GM18951 (cell line): ENCODE data around the gene PDCD1LG2.
"Not testable (repeated sequence)": the region's sequence is repeated elsewhere in the genome, so short reads cannot be mapped to it uniquely, and the experiment has no call there.

Source experiments
- POLR2A ChIP-seq: IDR thresholded peaks from 4 replicates; pipeline ENCODE4 v1.6.1; 2011; ENCODE audit warnings: mild to moderate bottlenecking; ENCODE audit not compliant: insufficient read length, insufficient read depth; ENCODE audit errors: extremely low read depth
- in situ Hi-C: fragments of 300-500 bp; cut with MboI; formaldehyde crosslinking; loops from one replicate; pipeline ENCODE4 v1.12.0; 2022; ENCODE audit warnings: low sequenced_read_pairs, mixed read lengths, inconsistent platforms; ENCODE audit not compliant: unreplicated experiment

Gene PDCD1LG2

DNA sequence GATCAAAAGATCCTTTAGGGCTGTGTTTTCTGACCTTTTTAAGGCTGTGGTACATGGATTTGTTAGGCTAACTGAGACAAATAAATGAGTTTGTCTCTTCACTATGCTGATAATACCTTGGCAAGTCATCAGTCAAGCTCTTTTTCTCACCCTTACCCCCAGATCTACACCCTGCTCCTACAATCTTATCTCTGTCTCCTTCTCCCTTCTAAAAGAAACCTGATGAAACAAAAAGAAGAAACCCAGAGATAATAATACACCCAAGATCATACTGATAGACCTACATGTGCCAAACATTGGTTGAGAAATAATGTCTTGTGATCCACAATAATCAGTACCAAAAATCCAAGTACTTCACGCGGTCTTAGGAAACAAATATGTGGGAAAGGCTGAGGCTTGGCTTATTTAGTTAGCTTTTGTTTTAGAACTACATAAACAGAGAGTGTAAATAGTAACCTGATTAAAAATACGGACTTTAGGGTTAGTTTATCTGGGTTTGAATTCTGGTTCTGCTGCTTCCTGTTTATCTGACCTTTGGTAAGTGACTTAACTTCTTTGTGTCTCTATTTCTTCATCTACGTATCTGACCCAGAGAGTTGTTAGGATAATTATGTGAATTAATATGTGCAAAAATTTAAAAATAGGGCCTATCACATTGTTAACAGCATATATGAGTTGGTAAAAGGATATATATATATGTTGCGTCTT, 24.8 kb upstream of the PDCD1LG2 start:
- in situ Hi-C loops = no loop called here
- no peak for TF ChIP-seq POLR2A

DNA sequence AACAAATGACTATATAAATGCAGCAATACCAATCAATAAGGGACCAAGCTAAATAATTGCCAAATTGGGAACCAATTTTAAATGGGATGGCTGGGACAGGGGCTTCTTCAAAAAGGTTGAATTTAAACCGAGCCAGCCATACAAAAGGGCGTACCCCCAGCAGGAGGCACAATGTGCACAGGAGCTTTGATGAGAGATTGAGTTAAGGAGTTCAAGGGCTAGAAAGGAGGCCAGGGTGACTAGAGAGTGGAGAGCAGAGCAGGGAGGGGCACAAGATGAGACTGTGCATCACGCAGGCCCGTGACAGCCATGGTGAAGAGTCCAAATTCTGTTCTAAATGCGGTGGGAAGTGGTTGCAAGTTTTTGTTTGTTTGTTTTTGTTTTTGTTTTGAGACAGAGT, 23.3 kb upstream of the PDCD1LG2 start:
- in situ Hi-C loops = no loop called here
- no peak for TF ChIP-seq POLR2A

- no peak for TF ChIP-seq POLR2A
Observed at GRCh38 chr9:5488221-5489008, 21.9 kb upstream of the PDCD1LG2 start.

DNA sequence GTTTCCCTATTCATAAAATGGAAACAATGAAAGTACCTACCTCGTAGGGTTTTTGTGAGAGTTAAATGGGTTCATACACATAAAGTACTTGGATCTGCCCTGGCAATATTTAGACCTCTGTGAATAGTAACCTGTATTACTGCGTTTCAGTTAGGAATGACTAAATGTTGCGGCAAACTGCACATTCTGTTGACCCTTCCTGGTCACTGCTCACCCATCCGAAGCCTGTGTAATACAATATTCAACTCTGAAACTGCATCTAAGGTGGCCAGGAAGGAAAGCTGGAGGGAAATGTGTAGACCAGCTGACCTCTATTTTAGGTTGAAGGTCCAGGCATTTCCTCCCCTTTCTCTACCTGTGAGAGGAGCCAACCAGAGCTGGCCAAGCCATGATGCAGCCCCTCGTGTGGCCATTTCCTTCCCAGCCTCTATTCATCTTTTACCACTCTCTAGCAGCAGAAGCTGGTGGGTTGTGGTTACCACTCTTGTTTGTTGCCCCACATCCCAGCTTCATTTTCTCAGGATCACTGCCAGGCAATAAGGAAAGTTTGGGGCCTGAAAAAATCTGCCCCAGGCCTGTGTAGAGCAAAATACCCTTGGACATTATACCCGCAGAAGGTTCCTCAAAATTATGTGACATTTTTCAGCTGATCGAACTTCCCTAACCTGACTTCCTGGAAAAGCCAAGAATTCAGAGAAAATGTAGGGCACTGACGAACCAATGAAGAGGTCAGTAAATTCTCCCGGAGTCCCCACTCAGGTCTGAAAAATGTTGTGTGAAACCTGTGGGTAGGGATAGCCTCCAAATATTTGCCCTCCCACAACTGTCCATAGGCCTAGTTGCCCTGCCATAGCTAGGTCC, 20.5 kb upstream of the PDCD1LG2 start:
- in situ Hi-C loops = no loop called here
- TF ChIP-seq POLR2A = no peak

More at GRCh38 chr9:5488221-5489008, 21.9 kb upstream of the PDCD1LG2 start:
- in situ Hi-C loops = no loop called here

DNA sequence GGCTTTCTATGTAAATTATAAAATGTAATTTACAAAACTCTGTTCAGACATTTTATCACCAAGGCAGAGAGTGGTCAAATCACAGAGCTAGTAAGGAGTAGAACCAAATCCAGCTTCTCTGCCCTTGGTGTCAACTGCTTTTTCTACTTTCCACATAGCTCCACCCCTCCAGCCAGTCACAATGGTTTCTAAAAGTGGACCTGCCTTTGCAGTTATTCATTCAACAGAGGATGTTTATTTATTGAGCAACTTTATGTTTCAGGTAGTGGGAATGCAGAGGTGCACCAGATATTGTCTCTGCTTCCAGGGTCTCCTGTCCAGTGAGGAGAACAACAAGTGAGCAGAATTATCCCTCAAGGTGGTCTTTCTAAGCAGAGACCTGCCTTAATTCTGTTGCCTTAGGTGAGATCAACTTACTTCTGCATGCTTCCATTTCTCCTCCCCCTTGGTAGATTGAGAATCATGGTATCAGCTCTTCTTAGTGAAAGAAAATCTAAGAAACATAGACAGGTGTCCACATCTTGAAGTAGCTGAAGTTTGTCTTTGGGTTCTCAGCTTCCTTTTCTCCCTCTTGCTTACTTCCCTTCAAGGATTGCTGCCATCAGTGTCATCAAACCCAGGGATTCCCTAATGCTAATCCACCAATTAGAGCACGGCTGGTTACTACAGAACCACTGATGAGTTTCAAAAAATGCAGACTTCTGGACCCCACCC, 17.2 kb upstream of the PDCD1LG2 start:
- TF ChIP-seq POLR2A = peak; percentile 18
- in situ Hi-C loops = no loop called here

- in situ Hi-C loops = no loop called here
- no peak for TF ChIP-seq POLR2A
Observed at GRCh38 chr9:5493679-5494511, 16.4 kb upstream of the PDCD1LG2 start.

DNA sequence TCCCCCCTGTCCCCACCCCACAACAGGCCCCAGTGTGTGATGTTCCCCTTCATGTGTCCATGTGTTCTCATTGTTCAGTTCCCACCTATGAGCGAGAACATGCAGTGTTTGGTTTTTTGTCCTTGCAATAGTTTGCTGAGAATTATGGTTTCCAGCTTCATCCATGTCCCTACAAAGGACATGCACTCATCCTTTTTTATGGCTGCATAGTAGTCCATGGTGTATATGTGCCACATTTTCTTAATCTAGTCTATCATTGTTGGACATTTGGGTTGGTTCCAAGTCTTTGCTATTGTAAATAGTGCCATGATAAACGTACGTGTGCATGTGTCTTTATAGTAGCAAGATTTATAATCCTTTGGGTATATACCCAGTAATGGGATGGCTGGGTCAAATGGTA, 15.6 kb upstream of the PDCD1LG2 start:
- in situ Hi-C loops = not testable (repeated sequence)

GRCh38 chr9:5499157-5499556, 11.2 kb upstream of the PDCD1LG2 start:
- in situ Hi-C loops = no loop called here
- no peak for TF ChIP-seq POLR2A

- no peak for TF ChIP-seq POLR2A
- in situ Hi-C loops = no loop called here
Observed at GRCh38 chr9:5499889-5500398, 10.4 kb upstream of the PDCD1LG2 start.

- no peak for TF ChIP-seq POLR2A
- in situ Hi-C loops = no loop called here
Observed at GRCh38 chr9:5500441-5501235, 9.7 kb upstream of the PDCD1LG2 start.

DNA sequence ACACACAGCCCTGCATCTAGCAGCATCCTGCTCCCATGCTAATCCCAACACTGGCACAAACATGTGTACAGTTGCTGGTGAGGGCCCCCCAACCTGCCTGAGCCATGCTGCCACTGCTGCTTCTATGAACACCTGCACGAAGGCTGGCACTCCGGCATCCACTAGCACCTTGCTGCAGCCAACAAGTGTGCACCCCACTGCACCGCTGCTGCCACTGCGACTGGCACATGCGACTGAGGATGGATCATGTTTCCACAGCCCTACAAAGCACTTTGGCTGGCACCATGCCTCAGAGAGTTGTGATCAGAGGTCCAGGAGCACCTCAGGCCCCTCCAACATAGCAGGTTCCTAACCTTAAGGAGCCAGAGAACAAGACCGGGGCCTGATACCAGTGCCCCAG, 7.8 kb upstream of the PDCD1LG2 start:
- no peak for TF ChIP-seq POLR2A
- in situ Hi-C loops = no loop called here
